Lower lobe of right lung (tissue), 2 donors: ENCODE results near the gene NCOA1. TPM values are rescaled to one million over a fixed set of nuclear protein-coding genes. Genes with fewer than 3 reads are reported as not detected.

Experiments
- ATAC-seq, 2 donors: fragments of 200-7000 bp; cut with Tn5 transposase; one replicate each; pipeline ENCODE4 v1.9.1; 2020 to 2022; ENCODE audit warnings: mild to moderate bottlenecking in 2 of 2, moderate library complexity in 2 of 2
- DNase-seq: peaks from one replicate; pipeline ENCODE4 v3.0.0-alpha.2; 2020
- H3K27ac ChIP-seq: fragments of 200-600 bp; one replicate; pipeline ENCODE4 v1.8.0; 2022
- H3K27me3 ChIP-seq: fragments of 200-600 bp; one replicate; pipeline ENCODE4 v1.8.0; 2022; ENCODE audit warnings: low read depth
- H3K36me3 ChIP-seq: fragments of 200-600 bp; one replicate; pipeline ENCODE4 v1.8.0; 2022; ENCODE audit warnings: mild to moderate bottlenecking
- H3K4me1 ChIP-seq: fragments of 200-600 bp; one replicate; pipeline ENCODE4 v1.8.0; 2022
- H3K4me3 ChIP-seq: fragments of 200-600 bp; one replicate; pipeline ENCODE4 v1.8.0; 2022; ENCODE audit warnings: mild to moderate bottlenecking
- H3K9me3 ChIP-seq: fragments of 200-600 bp; one replicate; pipeline ENCODE4 v1.8.0; 2022
- CTCF ChIP-seq: fragments of 200-600 bp; IDR thresholded peaks from one replicate; pipeline ENCODE4 v1.8.0; 2022; ENCODE audit warnings: antibody characterized with exemption, mild to moderate bottlenecking
- intact Hi-C: fragments of 100-400 bp; cut with DNase I; formaldehyde crosslinking; loops from one replicate; pipeline ENCODE4 v1.11.0; 2022
- total RNA-seq: library from RNA; stranded (reverse); fragmentation: NEBNext Ultra II Directional; extraction: Animal tissue kit (Norgen Biotek cat#: 25700); gene quantifications from one replicate; pipeline ENCODE4 v1.2.1, GENCODE V29; 2021
- donor health status: DM: no; HTN: yes; CAD: no; lungs with severe emphysema.

The NCOA1 gene
- total RNA-seq, 1 donor from 2014 or later = 48.3 TPM

GRCh38 chr2:24680196-24680595, 189.1 kb downstream of the NCOA1 start:
- intact Hi-C loops = no loop called here
- no peak for ATAC-seq
- Histone ChIP-seq H3K4me3 (no peak overlapping the region), H3K27me3 (no peaks in the 10 kb centered on the region), H3K36me3 (peaks cover 7% of the 10 kb centered on the region), H3K9me3 (no peaks in the 10 kb centered on the region), H3K27ac (no peak overlapping the region), H3K4me1 (no peaks in the 10 kb centered on the region)
- no peak for DNase-seq
- no peak for TF ChIP-seq CTCF

DNA sequence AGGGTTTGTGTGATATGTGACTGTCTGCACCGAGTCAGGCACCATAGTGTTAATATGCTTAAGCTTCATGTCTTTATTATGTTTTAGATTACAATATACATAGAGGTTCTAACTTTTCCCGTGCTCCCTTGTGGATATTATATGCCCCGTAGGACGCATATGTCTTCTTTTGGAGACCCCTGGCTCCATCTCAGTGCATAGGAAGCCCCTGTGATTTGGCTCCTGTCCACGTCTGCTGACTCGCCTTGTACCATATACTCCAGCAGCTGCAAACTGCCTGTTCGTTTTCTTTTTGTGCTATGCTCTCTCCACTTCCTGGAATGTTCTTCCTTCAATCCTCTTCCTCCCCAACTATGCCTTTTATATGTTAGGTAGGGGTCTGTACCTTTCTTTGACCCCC, 191.2 kb downstream of the NCOA1 start:
- no peak for TF ChIP-seq CTCF
- no peak overlapping the region for H3K27ac ChIP-seq
- intact Hi-C loops = no loop called here
- DNase-seq = no peak
- no peak overlapping the region for H3K4me3 ChIP-seq
- no peaks in the 10 kb centered on the region for H3K4me1 ChIP-seq
- H3K27me3 ChIP-seq = no peaks in the 10 kb centered on the region
- peaks cover 7% of the 10 kb centered on the region for H3K36me3 ChIP-seq
- no peaks in the 10 kb centered on the region for H3K9me3 ChIP-seq
- ATAC-seq = no peak

GRCh38 chr2:24683408-24683807, 192.4 kb downstream of the NCOA1 start:
- Histone ChIP-seq H3K4me3 (no peak overlapping the region), H3K36me3 (peaks cover 7% of the 10 kb centered on the region), H3K27me3 (no peaks in the 10 kb centered on the region), H3K4me1 (no peaks in the 10 kb centered on the region), H3K9me3 (no peaks in the 10 kb centered on the region), H3K27ac (no peak overlapping the region)
- DNase-seq (no peak), ATAC-seq (no peak)
- no peak for TF ChIP-seq CTCF
- intact Hi-C loops = no loop called here

DNA sequence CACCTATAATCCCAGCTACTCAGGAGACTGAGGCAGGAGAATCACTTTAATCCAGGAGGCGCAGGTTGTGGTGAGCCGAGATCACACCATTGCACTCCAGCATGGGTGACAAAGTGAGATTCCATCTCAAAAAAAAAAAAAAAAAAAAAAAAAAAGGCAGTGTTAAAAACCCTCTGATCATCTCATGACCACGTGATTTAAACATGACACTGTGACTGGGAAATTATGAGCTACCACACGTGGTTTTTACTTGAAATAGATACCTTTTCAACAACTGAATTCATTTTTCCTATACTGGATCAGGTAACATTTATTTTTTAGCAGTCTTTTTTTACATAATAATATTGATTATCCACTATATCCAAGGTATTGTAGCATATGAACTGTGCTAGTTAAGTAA, 199.5 kb downstream of the NCOA1 start:
- no peak for TF ChIP-seq CTCF
- ATAC-seq = no peak
- Histone ChIP-seq H3K27ac (no peak overlapping the region), H3K27me3 (no peaks in the 10 kb centered on the region), H3K4me1 (no peaks in the 10 kb centered on the region), H3K4me3 (no peak overlapping the region), H3K36me3 (peaks cover 13% of the 10 kb centered on the region), H3K9me3 (no peaks in the 10 kb centered on the region)
- intact Hi-C loops = no loop called here
- DNase-seq = no peak

DNA sequence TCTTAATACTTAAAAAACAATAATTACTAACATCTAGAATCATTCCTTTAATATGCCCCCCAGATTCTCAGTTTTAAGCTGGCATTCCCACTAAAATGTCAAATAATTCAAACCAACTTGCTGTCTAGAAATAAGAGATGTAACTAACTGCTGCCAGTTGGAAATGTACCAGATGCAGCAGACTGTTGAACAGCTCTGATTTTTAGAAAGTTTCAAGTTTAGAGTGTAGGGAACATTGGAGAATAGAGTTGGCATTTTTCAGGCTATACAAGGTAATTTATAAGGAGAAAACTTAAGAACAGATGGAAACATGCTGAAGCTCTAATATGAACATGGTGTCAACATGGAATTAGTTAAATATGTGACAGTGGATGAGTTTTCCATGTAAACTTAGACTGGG, 200.8 kb downstream of the NCOA1 start:
- H3K4me1 ChIP-seq = no peaks in the 10 kb centered on the region
- no peak for TF ChIP-seq CTCF
- H3K27me3 ChIP-seq = no peaks in the 10 kb centered on the region
- H3K27ac ChIP-seq = no peak overlapping the region
- DNase-seq (no peak), ATAC-seq (no peak)
- peaks cover 13% of the 10 kb centered on the region for H3K36me3 ChIP-seq
- H3K4me3 ChIP-seq = no peak overlapping the region
- no peaks in the 10 kb centered on the region for H3K9me3 ChIP-seq
- intact Hi-C loops = no loop called here

DNA sequence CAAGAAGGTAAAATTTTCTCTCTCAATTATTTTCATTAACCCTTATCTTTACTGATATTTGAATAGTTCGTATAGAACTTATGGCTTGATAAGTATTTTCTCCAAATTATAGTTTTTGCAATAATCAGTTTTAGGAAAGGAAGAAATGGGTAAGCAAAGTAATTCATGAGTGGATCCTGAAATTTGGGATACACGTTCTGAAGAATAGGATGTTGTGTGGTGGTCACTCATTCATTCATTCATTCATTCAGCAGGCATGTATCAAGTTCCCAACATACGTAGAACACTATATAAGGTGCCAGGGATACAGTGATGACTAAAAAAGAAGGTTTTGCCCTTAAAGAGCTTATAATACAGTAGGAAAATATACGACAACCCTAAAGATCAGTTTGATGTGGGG, 206.7 kb downstream of the NCOA1 start:
- no peak overlapping the region for H3K27ac ChIP-seq
- no peaks in the 10 kb centered on the region for H3K4me1 ChIP-seq
- H3K9me3 ChIP-seq = no peaks in the 10 kb centered on the region
- ATAC-seq = no peak
- TF ChIP-seq CTCF = no peak
- H3K27me3 ChIP-seq = no peaks in the 10 kb centered on the region
- intact Hi-C loops = no loop called here
- no peak for DNase-seq
- H3K36me3 ChIP-seq = peaks cover 15% of the 10 kb centered on the region
- H3K4me3 ChIP-seq = no peak overlapping the region
